ENCODE data around the gene GAGE12J.
A peak's percentile ranks its signal among the peaks of the same experiment; 100 is the strongest.
"Not testable (repeated sequence)": the region's sequence is repeated elsewhere in the genome, so short reads cannot be mapped to it uniquely, and the experiment has no call there.

GAGE12J gene

DNA sequence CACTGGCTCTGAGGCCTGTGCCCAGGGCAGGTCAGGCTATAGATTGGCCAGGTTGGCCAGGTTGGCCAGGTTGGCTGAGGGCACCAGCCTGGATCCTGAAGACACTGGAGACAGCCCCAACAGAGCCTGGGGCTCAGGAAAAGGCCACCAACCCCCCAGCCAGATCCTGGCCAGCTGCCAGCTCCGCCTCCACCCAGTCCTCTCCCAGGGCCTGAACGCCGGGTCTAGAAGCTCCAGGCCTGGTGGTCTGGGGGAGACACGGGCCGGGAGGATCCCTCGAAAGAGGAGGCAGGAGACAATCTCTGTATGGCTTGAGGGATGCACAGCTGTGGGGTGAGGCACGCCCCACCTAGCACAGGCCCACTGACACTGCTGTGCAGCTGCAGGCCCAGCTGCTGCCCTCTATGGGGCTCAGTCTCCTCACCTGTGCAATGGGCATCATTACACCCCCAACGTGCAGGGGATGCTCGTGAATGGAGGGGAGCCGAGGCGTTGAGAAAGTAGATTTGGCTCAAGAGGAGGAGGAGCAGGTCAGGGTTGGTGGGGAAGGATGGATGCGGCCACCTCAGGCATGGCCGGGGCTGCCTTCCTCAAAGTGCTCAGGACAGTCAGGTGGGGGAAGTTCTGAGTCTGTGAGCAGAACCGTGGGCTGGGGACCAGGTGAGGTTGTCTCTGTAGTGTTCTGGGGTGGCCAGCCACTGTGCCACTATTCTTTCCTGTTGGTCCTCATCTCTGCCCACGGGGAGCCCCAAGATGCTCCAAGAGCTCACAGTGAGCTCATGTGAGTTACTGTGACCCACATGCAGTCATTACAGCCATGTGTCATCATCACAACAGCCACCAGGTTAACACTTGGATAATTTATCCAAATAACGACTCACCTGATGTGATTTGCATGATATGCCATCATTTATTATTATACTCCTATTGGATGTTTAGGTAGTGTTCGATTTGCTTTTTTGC lies 29.2 kb upstream of the GAGE12J start:
- no peak for TF ChIP-seq GATA1 (IDR thresholded peaks at IDR 0.05; ENCODE audit: low read depth, low read length)
- no peak for TF ChIP-seq POLR2A (IDR thresholded peaks at IDR 0.05; ENCODE audit: low read length)

DNA sequence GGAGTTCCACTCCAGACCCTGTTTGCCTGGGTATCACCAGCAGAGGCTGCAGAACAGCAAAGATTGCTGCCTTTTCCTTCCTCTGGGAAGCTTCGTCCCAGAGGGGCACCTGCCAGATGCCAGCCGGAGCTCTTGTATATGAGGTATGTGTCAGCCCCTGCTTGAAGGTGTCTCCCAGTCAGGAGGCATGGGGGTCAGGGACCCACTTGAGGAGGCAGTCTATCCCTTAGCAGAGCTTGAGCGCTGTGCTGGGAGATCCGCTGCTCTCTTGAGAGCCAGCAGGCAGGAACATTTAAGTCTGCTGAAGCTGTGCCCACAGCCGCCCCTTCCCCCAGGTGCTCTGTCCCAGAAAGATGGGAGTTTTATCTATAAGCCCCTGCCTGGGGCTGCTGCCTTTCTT lies 22.5 kb upstream of the GAGE12J start:
- DNase-seq = not testable (repeated sequence)

More for the DNA sequence above, 29.2 kb upstream of the GAGE12J start:
- no peak for DNase-seq

DNA sequence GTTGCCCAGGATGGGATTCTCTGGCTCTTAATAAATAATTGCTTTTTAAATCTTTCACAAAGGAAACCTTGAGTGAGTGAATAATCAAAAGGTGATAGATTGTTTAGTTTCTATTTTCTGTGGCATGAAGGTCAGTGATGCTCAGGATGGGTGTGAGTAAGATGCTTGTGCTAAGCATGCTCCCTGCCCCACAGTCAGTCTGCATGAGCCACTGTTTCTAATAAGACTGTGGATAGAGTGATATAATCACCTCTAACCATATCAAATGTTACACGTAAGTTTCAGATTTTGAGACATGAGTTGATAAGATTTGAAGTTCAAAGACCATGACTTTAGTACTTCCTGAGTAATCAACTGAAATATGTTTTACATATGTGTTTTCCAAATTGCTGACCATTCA lies 21.1 kb upstream of the GAGE12J start:
- TF ChIP-seq POLR2A (IDR thresholded peaks at IDR 0.05; ENCODE audit: low read length) (no peak), GATA1 (IDR thresholded peaks at IDR 0.05; ENCODE audit: low read depth, low read length) (no peak)
- no peak for DNase-seq

DNA sequence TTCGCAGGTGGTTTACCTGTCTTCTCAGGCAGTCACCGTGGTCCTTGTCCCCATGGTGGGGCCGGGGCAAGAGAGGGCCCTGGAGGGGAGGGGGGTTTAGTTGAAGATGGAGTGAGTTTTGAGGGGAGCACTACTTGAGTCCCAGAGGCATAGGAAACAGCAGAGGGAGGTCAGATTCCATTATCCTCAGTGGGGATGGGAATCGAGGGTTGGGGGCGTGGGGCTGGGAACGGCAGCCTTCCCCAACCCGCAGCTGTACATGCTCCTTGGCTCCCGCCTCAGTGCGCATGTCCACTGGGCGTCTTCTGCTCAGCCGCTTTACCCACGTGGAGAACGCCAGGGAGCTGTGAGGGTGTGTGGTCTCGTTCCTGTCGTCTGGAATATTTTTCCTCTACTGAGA lies 18.5 kb upstream of the GAGE12J start, which contains the start of gene GAGE10:
Gene GAGE10, plus strand, starts transcription at position 301 of the 400 bp plus-strand sequence. CDS start 1,214 bp downstream, outside the sequence.
- TF ChIP-seq GATA1 (IDR thresholded peaks at IDR 0.05; ENCODE audit: low read depth, low read length) (no peak), POLR2A (IDR thresholded peaks at IDR 0.05; ENCODE audit: low read length) (no peak)
- DNase-seq = no peak

DNA sequence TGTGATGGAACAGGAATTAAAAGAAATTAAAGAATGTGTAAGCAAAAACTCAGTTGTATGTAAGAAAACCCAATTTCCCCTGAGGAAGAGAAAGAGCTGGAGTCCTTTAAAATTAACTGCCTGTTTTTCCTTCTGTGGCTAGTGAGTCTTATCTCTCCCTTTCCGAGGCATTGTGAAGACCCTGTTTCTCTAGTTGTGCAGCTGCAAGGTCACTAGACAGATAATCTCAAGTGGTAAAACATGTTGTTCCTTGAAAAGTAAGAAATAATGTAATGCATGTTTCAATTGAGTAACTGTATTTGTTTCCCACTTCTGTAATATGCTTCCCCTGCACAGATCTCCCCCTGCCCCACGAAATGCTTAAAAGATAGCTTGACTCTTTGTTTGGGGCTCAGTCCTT lies 14.1 kb upstream of the GAGE12J start:
- not testable (repeated sequence) for DNase-seq

DNA sequence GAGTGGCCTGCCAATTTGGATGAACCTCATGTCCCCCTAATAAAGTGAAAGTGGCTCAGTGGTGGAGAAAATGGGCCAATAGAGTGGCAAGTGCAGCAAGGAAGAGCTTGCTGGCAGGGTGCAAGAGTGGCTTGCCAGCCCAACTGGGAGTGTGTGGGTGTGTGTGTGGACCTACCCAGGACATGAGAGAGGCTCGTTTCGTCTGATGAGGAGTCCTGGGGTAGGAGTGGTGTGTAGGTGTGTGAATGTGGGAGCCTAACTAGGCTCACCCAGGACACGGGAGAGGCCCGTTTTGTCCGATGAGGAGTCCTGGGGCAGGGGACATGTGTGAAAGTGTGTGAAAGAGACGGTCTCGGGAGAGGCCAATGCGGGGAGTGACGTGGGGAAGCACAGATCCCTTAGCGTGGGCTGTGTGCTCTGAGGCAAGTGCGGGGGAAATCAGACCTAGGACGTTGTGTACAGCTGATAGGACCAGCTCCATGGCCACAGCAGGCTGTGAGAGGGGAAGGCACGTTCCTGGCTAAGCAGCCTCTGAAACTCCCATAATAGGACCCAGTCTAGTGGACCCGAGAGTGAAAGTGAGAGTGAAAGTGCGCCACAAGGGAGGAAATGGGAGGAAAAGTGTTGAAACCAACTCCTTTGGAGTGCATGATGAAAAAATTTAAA lies 13.1 kb upstream of the GAGE12J start:
- DNase-seq = peak in 1 of 2 experiments; percentile 1
- TF ChIP-seq POLR2A (IDR thresholded peaks at IDR 0.05; ENCODE audit: low read length) = no peak
- no peak for TF ChIP-seq GATA1 (IDR thresholded peaks at IDR 0.05; ENCODE audit: low read depth, low read length)

DNA sequence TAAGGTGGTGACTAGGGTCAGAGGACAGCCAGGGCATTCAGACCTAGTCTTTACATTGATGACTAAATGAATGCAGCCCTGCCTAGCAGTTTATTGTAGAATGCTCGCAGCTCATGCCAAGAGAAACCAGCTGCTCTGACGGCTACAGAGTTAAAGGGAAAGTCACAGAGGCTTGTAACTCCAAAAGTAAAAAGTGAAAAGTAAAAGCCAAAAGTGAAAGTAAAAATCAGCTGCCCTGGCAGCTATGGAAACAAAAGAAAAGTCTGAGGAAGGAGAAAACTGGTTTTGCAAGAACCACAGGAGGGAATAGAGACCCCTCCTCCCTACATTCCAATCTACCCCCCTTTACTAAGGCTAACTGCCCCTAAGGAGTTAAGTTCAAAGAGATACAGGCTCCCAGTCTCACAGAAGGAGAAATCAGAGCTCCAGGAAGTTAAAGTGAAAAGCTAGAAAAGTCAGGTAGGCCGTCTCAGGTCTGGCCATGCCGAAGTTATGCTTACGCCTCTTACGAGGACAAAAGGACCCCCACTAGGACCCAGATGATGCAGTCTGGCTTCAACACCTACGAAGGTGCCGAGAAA lies 12.3 kb upstream of the GAGE12J start:
- no peak for DNase-seq
- no peak for TF ChIP-seq POLR2A (IDR thresholded peaks at IDR 0.05; ENCODE audit: low read length)

DNA sequence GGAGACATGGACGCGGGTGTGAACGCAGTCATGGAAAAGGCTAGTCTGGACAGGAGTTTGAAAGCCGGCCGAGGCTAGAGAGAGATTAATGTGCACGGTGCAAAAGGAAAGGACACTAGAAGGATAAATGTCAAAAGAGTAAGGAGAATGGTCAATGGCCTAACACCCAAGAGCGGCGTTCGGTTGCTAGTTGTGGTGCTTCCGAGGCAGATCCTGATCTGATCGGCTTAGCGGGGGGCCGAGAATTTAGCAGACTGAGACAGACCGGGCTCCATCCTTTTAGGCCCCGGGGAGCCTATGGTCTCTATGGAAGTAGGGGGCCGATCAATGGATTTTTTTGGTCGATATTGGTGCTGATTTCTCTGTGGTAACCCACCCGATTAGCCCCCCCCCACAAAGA lies 11.5 kb upstream of the GAGE12J start:
- no peak for DNase-seq
- TF ChIP-seq POLR2A (IDR thresholded peaks at IDR 0.05; ENCODE audit: low read length) (no peak), GATA1 (IDR thresholded peaks at IDR 0.05; ENCODE audit: low read depth, low read length) (no peak)

DNA sequence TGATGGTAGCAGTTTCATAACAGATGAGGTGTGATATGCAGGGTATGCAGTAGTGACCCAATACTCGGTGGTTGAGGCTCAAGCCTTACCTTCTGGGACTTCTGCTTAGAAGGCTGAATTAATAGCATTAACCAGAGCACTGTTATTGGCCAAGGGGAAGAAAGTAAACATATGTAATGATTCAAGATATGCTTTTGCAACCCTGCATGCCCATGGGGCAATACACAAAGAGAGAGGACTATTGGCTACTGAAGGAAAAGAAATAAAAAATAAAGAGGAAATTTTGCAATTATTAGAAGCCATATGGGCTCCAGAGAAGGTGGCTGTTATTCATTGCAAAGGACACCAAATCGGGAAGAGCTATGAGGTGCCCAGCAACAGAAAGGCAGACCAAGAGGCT lies 9.7 kb upstream of the GAGE12J start:
- DNase-seq = no peak
- TF ChIP-seq POLR2A (IDR thresholded peaks at IDR 0.05; ENCODE audit: low read length) = no peak
- no peak for TF ChIP-seq GATA1 (IDR thresholded peaks at IDR 0.05; ENCODE audit: low read depth, low read length)

DNA sequence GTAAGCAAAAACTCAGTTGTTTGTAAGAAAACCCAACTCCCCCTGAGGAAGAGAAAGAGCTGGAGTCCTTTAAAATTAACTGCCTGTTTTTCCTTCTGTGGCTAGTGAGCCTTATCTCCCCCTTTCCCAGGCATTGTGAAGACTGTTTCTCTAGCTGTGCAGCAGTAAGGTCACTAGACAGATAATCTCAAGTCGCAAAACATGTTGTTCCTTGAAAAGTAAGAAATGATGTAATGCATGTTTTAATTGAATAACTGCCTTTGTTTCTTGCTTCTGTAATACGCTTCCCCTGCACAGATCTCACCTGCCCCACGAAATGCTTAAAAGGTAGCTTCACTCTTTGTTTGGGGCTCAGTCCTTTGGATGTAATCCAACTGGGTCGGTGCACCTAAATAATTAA lies 5.8 kb upstream of the GAGE12J start:
- TF ChIP-seq POLR2A (IDR thresholded peaks at IDR 0.05; ENCODE audit: low read length) = no peak
- no peak for TF ChIP-seq GATA1 (IDR thresholded peaks at IDR 0.05; ENCODE audit: low read depth, low read length)
- DNase-seq = no peak

DNA sequence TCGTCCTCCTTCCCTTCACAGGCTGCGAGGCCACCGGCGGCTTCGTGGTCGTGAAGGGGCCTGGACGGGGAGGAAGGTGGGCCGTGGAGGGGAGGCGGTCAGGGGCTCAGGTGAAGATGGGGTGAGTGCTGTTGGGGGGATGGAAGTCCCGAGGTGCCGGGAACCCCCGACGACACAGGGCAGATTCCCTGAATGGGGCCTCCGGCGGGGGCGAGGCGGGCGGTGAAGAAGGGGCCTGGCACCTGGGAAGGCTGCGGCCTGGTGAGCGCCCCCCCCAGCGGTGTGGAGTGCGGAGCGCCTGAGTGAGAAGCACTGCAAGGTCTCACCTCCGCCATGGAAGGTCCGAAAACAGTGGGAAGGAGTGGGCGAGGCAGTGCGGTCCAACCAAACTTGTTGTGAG lies 429 bp downstream of the GAGE12J start:
- not testable (repeated sequence) for DNase-seq

DNA sequence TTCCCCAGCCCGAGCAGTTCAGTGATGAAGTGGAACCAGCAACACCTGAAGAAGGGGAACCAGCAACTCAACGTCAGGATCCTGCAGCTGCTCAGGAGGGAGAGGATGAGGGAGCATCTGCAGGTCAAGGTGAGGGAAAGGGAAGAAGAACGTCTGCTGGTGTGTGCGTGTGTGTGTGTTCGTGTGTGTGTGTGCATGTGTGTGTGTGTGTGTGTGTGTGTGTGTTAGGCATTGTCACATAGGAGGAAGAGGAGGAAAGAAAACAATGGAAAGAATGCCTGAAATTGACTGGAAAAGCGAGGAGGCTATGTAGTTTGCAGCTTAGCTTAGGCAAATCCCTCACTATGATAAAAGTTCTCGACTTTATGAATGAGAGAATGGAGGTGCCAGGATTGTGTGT lies 1.9 kb downstream of the GAGE12J start:
- not testable (repeated sequence) for DNase-seq

DNA sequence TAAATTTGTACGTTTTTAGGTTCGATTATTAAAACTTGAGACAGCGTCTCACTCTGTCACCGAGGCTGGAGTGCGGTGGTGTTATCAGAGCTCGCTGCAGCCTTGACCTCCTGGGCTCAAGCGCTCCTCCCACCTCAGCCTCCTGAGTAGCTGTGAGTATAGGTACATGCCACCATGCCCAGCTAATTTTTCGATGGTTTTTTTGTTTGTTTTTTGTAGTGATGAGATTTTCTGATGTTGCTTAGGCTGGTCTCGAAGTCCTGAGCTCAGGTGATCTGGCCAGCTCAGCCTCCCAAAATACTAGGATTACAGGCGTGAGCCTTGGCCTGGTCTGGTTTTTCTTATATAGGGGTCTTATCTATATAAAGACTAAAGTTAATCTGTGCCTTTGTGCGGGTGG lies 8.6 kb downstream of the GAGE12J start:
- not testable (repeated sequence) for DNase-seq

DNA sequence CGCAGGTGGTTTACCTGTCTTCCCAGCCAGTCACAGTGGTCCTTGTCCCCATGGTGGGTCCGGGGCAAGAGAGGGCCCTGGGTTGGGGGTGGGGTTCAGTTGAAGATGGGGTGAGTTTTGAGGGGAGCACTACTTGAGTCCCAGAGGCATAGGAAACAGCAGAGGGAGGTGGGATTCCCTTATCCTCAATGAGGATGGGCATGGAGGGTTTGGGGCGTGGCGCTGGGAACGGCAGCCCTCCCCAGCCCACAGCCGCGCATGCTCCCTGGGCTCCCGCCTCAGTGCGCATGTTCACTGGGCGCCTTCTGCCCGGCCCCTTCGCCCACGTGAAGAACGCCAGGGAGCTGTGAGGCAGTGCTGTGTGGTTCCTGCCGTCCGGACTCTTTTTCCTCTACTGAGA lies 9.4 kb downstream of the GAGE12J start, which contains the start of gene GAGE13:
Gene GAGE13, plus strand, starts transcription at position 301 of the 400 bp plus-strand sequence. CDS start 1,156 bp downstream, outside the sequence.
- DNase-seq = not testable (repeated sequence)

DNA sequence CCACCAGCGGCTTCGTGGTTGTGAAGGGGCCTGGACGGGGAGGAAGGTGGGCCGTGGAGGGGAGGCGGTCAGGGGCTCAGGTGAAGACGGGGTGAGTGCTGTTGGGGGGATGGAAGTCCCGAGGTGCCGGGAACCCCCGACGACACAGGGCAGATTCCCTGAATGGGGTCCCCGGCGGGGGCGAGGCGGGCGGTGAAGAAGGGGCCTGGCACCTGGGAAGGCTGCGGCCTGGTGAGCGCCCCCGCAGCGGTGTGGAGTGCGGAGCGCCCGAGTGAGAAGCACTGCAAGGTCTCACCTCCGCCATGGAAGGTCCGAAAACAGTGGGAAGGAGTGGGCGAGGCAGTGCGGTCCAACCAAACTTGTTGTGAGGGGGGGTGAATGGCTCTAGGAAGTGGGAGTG lies 10.0 kb downstream of the GAGE12J start:
- DNase-seq = not testable (repeated sequence)

DNA sequence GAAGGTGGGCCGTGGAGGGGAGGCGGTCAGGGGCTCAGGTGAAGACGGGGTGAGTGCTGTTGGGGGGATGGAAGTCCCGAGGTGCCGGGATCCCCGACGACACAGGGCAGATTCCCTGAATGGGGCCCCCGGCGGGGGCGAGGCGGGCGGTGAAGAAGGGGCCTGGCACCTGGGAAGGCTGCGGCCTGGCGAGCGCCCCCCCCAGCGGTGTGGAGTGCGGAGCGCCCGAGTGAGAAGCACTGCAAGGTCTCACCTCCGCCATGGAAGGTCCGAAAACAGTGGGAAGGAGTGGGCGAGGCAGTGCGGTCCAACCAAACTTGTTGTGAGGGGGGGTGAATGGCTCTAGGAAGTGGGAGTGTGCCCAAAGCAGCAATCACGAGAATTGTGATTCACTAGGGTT lies 19.6 kb downstream of the GAGE12J start:
- not testable (repeated sequence) for DNase-seq

DNA sequence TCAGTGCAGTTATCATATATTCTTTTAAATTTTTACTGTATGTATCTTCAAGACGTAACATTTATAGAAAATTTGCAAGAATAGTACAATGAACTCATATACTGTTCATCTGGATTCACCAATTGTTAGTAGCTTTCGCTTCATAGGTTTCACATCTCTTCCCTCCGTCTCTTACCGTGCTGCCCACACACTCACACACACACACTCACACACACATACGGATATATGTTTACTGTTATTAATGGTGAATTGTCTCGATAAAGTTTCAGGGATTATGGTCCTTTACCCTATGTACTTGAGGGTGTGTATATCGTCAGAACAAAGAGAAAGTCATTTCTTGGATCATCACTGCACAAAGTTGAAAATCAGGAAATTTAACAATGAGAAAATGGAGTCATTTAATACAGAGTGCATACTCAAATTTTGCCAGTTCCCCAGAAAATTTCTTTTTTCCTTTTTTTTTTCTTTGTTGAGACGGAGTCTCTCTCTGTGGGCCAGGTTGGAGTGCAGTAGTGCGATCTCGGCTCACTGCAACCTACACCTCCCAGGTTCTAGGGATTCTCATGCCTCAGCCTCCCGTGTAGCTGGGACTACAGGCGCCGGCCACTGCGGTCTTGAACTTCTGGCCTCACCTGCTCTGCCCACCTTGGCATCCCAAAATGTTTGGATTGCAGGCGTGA lies 22.8 kb downstream of the GAGE12J start:
- DNase-seq = not testable (repeated sequence)

DNA sequence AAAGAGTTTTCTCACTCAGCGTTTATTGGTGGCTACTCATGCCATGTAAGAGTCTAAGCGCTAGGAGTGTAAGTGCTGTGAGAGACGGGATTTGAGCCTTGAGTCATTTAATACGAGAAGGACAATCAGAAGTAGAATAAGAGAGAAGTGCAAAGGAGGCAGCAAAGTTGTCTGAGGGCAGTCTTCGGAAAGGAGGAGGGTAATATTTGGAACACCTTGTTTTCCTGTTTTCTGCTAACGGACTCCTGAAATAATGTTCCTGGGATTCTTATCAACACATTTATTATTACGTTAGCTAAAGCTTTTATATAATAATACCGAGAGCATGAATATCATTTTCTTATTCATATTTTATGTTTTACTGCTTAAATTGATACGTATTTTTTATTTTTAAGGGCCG lies 23.6 kb downstream of the GAGE12J start:
- not testable (repeated sequence) for DNase-seq

DNA sequence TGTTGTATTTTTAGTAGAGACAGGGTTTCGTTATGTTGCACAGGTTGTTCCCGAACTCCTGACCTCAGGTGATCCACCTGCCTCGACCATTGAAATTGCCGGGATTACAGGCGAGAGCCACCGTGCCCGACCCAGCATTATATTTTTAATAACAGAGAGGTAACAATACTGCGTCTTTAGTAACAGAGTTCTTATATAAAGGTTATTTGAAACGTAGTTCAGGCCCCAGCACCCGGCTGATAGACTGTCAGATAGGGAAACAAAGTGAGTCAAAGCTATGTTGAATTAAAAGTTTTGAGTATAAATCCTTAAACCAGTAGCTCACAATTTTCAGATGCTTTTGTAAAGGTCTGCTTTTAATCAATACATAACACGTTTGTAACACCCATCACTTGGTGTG lies 24.3 kb downstream of the GAGE12J start:
- not testable (repeated sequence) for DNase-seq

Data from erythroblast (primary cell).